GM21786 (cell line): ENCODE results near the gene LRRC49.
A peak's percentile ranks its signal among the peaks of the same experiment; 100 is the strongest.
"Not testable (repeated sequence)": the region's sequence is repeated elsewhere in the genome, so short reads cannot be mapped to it uniquely, and the experiment has no call there.

Experiments
- ATAC-seq: cut with Tn5 transposase; IDR thresholded peaks from one replicate; pipeline ENCODE4 v1.9.1; 2021; ENCODE audit not compliant: unreplicated experiment

The LRRC49 gene

DNA sequence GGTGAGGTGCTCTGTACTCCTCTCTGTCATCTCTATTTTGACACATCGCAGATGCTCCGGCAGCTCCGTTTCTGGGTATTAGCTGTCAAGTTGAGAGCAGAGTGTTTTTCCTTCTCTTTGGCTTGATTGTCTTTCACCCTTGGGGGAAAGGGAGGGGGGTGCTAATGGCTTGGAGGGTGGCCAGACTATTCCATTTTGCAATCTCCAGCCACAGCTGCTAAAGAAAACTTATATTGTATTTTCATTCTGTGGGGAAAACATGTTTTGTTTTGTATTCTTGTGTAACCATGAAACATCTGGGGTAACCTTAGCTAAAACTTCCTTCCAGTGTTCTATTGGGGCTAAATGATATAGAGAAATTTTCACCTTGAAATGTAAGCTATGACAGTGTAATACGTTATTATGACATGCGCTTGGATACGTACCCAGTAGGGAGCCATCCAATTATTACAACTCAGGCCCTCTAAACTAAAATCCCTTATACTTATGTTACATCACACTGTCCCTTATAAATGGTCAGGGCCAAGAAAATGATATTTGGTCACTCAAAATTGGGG lies 24.6 kb upstream of the LRRC49 start:
- ATAC-seq: no peak

DNA sequence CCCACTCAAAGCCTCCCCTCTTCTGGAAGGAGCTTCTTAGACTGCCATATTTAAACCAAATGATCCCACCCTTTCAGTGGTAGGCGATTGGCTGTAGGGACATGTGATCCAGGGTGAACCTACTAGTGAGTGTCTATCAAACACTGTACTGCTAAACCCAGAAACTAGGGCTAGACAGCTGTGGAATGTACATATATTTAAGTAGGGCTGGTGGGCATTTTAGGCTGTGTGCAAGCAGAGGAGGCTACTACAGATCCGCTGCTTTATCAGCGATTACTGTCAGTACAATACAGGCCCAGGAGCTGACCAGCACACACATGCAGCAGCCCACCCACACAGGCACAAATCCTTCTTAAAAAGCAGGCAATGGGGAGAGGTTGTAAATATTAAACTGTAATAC lies 23.3 kb upstream of the LRRC49 start:
- ATAC-seq: no peak

DNA sequence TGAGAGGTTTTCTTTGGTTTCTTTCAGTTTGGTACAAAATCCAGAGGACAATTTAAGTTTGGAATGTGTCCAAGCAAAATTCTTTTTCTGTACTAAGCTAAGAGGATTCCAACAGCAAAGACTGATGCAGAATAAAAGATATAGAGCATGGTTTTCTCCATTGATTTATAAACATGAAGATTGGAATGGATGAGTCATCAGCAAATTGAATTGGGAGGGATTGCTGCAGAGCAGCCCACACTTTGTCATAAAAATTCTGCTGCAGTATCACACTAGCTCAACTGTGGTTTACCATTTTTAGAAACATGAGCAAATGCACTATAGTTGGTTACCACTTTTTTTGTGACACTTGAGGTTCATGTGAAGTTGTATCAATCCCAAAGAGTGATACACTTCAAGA lies 22.6 kb upstream of the LRRC49 start:
- no peak for ATAC-seq

DNA sequence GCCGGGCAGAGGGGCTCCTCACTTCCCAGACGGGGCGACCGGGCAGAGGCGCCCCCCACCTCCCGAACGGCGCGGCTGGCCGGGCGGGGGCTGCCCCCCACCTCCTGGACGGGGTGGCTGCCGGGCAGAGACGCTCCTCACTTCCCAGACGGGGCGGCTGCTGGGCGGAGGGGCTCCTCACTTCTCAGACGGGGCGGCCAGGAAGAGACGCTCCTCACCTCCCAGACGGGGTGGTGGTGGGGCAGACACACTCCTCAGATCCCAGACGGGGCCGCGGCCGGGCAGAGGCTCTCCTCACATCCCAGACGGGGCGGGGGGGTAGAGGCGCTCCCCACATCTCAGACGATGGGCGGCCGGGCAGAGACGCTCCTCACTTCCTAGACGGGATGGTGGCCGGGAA lies 21.1 kb upstream of the LRRC49 start:
- not testable (repeated sequence) for ATAC-seq

DNA sequence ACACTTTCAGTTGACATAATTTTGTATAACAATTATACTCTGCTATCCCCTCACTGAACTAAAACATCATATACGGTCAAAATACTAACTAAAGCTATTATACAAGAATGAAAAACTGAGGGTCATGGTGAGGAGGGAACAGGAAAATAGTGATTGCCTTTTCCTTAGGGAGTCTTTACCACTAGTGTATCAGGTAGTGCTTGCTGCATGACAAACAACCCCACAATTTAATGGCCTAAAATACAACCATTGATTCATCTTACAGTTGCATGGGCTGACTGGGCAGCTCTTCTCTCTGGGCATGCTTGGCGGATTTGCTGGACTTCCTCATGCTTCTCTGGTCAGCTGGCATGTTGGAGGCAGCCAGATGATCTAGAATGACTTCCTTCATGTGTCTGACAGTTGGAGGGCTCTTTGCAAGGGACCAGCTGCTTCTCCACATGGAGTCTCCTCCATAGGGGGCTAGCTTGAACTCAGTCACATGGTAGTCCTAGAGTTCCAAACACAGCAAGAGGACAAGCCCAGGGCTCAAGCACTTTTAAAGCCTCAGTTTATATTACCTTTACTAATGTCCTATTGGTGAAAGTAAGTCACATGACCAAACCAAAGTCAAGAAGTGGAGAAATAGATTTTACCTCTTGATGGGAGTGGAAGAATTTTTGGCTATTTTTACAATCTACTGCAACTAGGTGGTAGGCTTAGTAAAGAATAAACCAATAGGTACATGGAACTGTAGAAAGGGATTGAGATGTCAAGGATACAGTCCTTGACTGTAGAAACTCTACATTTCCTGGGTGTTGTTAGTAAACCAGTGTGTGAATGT lies 19.2 kb upstream of the LRRC49 start:
- ATAC-seq: no peak

DNA sequence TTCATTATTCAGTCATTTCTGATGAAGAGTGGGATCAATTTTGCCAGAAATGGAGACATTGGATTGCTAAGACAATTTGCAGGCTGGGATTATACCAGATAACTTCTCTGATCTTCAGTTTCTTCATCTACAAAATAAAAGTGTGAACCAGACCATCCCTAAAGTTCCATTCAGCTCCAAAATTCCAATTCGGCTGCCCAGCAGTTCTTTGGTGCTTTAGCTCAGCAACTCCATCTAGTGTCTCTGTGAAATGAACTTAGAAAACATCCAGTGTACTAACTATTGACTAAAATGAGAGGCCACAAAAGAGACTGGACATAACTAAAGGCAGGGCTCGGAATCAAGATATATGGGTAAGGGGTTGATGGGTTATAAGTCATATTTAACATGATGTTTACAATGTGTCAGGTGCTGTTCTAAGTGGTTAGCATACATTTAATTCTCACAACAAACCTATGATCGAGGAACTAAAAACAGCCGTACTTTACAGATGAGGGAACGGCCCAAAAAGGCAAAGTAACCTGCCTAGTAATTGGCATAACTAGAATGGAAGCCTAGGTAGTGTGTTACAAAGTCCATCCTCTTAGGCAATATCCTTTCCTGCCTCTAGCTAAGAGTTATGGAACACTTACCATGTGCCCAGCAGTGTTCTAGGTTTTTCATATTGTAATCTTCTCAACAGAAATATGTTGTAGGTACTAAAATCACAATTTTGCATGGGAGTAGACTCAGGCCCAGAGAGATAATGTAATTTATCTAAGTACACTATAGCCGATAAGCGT lies 17.4 kb upstream of the LRRC49 start:
- no peak for ATAC-seq

DNA sequence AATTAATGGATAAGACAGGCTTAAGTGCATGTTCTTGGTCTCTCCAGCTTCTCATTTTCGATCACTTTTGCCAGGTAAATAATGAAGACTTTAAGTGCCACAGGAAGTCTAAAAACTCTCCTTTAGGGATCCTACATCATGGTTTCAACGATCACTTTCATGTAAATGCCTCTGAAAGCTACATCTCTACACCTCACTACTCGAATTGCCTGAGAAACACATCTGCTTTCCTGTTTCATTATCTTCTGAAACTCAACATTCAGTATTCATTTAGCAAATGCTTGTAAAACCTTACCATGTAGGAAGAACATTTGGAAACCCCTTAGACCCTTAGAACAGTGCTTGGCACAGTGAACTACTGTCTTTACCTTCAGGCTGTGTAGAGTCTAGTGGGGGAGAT lies 16.6 kb upstream of the LRRC49 start:
- ATAC-seq: no peak

DNA sequence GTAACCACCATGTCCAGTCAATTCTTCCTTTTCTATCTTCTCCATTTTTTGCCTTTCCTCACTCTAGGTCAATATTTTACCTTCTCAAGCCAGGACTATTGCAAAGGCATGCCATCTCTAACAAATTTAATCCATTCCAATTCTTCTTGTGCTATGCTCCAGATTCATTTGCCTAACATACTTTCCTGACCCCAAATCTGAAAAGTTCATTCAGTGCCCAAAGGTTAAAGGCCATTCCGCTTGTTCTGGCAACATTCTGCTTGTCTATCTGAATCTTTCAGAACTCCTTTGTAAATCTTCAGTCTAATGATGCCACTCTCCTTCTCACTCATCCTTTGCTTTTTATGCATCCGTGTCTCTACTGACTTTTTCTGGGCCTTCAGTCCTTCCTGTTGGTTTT lies 15.9 kb upstream of the LRRC49 start:
- no peak for ATAC-seq

DNA sequence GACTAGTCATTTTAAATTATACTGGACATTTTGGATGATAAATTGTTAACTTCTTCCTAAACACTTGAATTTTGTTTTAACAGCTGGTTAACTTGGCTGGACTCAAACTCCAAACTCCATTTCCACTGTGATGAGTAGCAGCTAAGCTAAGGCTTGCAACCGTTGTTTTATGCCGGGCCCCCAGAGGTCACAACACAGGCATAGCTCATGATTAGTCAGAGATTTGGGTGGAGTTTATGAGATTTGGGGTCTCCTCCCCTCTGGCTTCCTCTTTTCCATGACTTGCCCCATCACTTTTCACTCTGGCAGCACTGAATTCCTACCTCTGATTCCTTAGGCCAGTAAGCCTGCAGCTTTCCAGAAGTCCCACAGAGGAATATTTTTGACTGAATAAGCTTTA lies 13.2 kb upstream of the LRRC49 start:
- ATAC-seq: no peak

DNA sequence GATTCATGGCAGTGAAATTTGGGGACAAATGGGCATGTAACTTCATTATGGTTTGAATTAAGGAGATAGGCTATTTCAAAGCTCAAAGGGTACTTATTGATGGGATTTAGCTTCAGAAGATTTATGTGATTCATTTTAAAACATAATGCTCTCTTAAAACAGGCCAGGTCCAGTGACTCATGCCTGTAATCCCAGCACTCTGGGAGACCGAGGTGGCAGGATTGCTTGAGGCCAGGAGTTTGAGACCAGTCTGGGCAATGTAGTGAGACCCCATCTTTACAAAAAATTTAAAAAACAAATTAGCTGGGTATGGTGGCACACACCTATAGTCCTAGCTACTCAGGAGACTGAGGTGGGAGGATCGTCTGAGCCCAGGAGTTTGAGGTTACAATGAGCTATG lies 11.8 kb upstream of the LRRC49 start:
- ATAC-seq: no peak

DNA sequence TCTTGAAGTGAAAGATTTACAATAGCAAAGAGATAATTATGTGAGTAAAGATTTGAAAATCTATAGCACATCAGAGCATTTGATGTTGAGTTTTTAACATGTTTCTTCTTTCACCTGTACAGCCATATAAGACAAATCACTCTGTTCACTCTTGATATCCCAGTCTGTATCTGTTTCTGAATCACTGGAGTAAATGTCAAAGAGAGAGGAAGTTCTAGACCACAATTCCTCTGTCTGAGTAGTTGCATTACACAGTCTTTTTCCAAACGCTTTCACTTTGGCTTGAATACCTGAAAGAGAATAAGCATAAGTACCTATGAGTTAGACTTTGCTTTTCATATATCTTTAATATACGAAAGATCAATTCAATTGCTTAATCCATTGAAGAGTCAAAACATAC lies 10.3 kb upstream of the LRRC49 start:
- ATAC-seq: no peak

DNA sequence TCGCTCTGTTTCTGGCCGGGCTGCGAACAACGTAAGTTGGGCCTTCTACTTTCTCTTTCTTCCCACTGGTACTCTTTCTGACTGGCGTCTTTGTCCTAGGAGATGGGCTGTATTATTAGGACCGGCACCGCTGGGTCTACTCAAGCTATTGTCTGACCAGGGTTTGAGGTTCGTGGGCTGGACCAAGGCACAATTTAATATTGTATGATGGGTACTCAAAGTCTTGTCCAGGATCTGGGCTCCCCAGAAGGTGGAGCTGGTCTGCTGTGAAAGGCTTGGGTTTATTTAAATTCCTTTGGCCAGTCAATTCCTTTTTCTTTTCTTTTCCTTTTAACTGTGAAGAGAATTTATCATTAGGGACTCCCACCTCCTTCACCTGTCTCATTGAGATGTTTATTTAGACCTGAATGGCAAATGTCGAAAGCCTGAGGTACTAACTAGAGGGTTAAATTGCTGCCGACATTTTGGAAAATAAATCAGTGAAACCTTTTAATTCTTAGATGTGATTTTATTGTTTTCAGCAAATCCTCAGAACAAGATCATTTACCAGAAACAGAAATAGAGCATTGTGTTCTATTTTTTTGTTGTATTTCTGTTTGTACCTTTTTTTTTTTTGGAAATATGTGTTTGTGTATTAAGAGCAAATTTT lies 410 bp downstream of the LRRC49 start:
- peak; percentile 21 for ATAC-seq

DNA sequence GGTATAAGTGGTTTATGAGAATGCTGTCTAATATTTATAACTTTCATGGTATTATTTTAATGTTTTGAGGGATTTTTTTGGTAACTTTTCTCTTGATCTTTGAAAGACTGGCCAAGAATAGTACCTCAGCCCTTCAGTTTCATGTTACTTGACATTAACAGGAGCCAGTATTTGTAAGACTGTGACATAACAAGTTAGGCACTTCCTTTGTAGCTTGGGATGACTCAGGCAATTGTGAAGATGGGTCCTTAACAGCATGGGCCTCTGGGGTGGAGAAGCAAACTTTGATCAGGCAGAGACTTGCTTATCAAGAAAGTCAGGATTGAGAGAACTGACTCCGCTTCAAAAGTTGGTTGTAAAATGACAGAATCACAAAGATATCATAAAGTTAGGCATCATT lies 9.5 kb downstream of the LRRC49 start:
- no peak for ATAC-seq

DNA sequence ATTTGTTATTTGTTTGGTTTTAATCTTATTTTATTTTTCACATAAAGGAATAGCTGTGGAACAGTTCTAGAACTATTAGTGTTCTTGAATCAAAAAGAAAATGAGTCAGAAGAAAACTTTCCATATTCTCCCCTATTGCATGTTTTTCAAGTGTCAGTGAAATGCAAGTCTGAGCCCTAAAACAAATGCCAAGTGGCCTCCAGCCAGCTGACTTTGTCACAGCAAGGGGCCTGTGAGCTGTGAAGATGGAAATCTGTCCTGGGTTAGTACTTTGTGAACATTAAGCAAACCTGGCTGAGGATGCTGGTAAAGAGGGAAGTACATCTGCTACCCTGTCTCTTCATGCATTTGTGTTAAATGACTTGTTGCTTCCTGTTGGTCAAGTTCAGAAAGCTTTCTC lies 14.2 kb downstream of the LRRC49 start:
- no peak for ATAC-seq

DNA sequence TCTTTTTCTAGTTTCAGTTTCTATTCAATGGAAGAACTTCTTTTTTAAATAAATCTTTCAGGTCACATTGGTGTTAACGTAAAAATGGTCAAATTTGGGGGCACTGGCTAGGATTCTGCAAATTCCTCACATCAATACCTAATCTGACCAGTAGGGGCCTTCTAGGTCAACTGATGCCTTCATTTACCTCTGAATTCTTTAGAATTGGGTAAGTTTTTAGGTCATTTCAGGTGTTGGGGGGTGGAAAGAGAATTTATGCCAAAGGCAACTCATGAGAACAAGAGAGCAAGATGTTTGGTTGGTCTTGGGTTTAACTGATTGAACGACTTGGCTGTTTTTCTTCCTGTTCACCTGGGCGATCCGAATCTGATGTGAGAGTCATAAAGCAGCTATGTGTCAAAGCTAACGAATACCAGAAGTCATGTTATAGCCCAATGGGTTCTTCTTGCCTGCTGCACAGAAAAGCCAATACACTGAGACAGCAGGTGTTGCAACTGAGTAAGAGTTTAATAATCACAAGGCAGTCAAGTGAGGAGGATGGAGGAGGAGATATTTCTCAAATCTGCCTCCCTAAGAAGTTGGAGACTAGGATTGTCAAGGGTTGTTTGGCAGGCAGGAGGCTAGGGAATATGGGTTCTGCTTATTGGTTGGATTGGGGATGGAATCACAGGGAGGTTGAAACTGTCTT lies 15.3 kb downstream of the LRRC49 start:
- ATAC-seq: no peak

DNA sequence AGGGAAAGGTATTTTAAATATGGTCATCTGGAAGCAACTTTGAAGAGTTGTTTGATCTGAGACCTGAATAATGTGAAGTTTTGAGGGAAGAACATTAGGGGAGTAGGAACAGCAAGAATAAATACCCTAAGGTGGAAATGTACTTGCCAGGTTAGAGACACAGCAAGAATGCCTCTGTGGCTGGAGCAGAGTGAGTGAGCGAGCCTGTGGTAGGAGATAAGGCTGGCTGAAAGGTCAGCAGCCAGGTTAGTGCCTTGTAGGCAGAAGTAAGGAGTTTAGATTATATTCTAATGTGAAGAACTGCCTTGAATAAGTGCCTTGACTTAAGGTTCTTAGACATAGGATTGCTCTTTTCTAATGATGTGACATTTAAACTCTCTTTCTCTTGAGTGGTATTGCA lies 18.3 kb downstream of the LRRC49 start:
- no peak for ATAC-seq

DNA sequence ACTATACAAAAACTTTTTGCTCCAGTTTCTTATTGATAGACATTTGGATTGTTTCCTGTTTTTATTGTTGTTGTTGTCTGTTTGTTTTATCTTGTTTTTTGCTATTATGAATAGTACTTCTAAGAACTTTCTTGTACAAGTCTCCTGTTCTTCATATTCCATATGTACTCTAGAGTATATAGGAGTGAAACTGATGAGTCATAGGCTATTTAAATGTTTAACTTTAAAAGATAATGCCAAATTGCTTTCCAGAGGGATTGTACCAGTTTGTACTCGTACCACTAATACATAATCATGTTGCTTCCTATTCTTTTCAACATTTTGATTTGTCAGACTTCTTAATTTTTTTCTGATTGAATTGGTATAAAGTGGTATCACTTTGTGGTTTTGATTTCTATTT lies 19.6 kb downstream of the LRRC49 start:
- ATAC-seq: no peak

DNA sequence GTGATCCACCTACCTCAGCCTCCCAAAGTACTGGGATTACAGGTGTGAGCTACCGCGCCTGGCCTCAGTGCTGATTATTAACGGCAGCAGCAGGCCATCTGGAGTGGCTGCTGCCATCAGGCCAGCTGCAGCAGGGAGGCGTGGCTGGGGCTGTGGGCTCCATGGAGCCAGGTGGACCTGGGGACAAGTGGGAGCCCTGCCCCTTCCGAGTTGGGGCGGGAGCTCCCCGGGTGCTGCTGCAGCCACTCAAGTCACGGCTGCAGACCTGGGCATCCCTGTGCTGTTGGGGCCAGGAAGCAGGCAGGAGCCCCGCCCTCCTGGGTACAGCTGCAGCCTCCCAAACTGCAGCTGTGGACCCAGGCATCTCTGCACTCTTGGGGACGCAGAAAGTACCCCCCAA lies 23.9 kb downstream of the LRRC49 start:
- ATAC-seq: no peak

DNA sequence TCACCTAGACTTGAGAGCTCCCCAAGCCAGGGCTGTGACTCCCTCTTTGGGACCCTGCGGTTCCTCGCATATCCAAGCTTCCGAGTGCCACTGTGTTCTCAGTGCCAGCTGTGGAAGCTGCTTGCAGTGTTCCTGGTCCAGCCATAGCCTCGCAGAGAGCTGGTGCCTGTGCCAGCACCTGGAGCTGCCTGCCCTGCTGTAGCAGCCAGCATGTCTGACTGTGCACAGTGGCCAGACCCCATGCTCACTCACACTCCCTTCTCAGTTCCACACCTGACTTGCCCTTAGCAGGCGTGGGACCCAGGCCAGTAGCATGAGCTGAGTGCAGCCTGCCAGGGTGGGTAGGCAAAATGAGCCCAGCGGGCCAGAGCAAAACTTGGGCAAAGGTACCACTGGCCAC lies 25.3 kb downstream of the LRRC49 start:
- no peak for ATAC-seq

DNA sequence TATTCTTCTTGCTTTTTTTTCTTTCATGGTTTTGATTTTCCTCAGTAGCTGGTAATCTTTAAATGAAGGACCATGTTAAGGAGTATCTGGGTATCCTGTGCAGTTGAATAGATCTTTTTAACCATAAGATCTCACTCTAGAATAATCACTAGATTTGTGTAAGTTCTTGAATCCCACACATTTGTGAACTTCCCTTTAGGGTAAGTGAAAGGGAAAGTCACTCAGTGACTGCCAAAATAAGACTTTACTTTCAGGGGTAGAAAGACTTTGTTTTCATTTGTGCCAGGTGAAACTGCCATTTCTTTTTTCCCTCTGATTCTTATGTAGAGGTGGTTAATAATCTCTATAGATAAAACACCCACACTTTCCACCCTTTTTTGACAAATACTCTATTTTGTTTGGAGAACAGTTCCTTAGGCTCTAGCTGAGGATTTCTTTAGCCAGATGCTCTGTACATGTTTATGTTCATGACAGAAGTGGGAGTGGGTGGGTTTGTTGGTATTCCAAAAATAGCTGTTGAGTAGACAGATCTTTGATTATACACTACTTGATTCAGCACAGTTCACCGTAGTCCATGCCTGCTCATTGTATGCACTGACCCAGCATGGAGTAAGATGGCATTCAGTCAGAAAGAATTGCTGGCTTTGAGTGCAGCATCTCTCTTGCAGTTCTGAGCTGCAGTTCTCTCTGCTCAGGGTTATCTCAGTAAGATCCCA lies 28.5 kb downstream of the LRRC49 start:
- no peak for ATAC-seq

DNA sequence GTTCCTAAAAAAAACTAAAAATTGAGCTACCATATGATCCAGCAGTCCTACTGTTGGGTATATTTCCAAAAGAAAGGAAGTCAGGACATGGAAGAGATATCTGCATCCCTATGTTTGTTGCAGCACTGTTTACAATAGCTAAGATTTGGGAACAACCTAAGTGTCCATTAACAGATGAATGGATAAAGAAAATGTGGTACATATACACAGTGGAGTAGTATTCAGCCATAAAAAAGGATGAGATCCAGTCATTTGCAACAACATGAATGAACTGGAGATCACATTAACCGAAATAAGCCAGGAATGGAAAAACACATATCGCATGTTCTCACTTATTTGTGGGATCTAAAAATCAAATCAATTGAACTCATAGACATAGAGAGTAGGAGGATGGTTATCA lies 29.5 kb downstream of the LRRC49 start:
- no peak for ATAC-seq
